WERI-Rb-1 (cell line): ENCODE measurements around the gene PLEKHG4B.

Experiments
- DNase-seq: peaks from one replicate; pipeline ENCODE4 v3.0.0-alpha.2; 2020
- H3K27ac ChIP-seq: fragments of 250-450 bp; sonication (Bioruptor Pico); 2 replicates; pipeline ENCODE4 v1.5.1; 2020; ENCODE audit warnings: mild to moderate bottlenecking, moderate library complexity
- H3K27me3 ChIP-seq: fragments of 250-450 bp; sonication (Bioruptor Pico); 2 replicates; pipeline ENCODE4 v1.5.1; 2021; ENCODE audit warnings: mild to moderate bottlenecking, low read depth, moderate library complexity; ENCODE audit not compliant: insufficient read depth, severe bottlenecking
- H3K36me3 ChIP-seq: fragments of 250-450 bp; sonication (Bioruptor Pico); 2 replicates; pipeline ENCODE4 v1.5.1; 2020; ENCODE audit warnings: mild to moderate bottlenecking, moderate library complexity
- H3K4me3 ChIP-seq: 2 replicates; pipeline ENCODE4 v1.5.1; 2011; ENCODE audit warnings: low read depth, mild to moderate bottlenecking, control low read depth, low read length
- H3K9me3 ChIP-seq: fragments of 250-450 bp; sonication (Bioruptor Pico); 2 replicates; pipeline ENCODE4 v1.5.1; 2021; ENCODE audit warnings: mild to moderate bottlenecking, moderate library complexity; ENCODE audit not compliant: severe bottlenecking
- TF ChIP-seq, protein P1 (sequence below): IDR thresholded peaks from 2 replicates; pipeline ENCODE4 v1.5.1; 2011; ENCODE audit warnings: low read depth, mild to moderate bottlenecking, control low read depth, inconsistent platforms, low read length

PLEKHG4B gene

GRCh38 chr5:75331-76320, 16.3 kb upstream of the PLEKHG4B start:
- Histone ChIP-seq H3K9me3 (no peaks in the 10 kb centered on the region), H3K4me3 (no peak overlapping the region), H3K36me3 (no peaks in the 10 kb centered on the region), H3K27me3 (peaks cover 76% of the 10 kb centered on the region), H3K27ac (no peak overlapping the region)
- DNase-seq, result no peak
- TF ChIP-seq, protein P1, sequence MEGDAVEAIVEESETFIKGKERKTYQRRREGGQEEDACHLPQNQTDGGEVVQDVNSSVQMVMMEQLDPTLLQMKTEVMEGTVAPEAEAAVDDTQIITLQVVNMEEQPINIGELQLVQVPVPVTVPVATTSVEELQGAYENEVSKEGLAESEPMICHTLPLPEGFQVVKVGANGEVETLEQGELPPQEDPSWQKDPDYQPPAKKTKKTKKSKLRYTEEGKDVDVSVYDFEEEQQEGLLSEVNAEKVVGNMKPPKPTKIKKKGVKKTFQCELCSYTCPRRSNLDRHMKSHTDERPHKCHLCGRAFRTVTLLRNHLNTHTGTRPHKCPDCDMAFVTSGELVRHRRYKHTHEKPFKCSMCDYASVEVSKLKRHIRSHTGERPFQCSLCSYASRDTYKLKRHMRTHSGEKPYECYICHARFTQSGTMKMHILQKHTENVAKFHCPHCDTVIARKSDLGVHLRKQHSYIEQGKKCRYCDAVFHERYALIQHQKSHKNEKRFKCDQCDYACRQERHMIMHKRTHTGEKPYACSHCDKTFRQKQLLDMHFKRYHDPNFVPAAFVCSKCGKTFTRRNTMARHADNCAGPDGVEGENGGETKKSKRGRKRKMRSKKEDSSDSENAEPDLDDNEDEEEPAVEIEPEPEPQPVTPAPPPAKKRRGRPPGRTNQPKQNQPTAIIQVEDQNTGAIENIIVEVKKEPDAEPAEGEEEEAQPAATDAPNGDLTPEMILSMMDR, result no peak

- Histone ChIP-seq H3K9me3 (no peaks in the 10 kb centered on the region), H3K36me3 (no peaks in the 10 kb centered on the region), H3K27ac (no peak overlapping the region), H3K27me3 (peaks cover 80% of the 10 kb centered on the region), H3K4me3 (no peak overlapping the region)
- no peak for DNase-seq
- TF ChIP-seq, protein P1, result no peak
These were observed 15.4 kb upstream of the PLEKHG4B start for GRCh38 chr5:76358-77169.

GRCh38 chr5:77170-77501, 14.8 kb upstream of the PLEKHG4B start:
- no peak for DNase-seq
- Histone ChIP-seq H3K4me3 (no peak overlapping the region), H3K9me3 (no peaks in the 10 kb centered on the region), H3K36me3 (no peaks in the 10 kb centered on the region), H3K27ac (no peak overlapping the region), H3K27me3 (peaks cover 82% of the 10 kb centered on the region)
- TF ChIP-seq, protein P1, result no peak

- H3K36me3 ChIP-seq, result no peaks in the 10 kb centered on the region
- TF ChIP-seq, protein P1, result no peak
- DNase-seq, result no peak
- H3K27ac ChIP-seq, result no peak overlapping the region
- no peak overlapping the region for H3K4me3 ChIP-seq
- peaks cover 83% of the 10 kb centered on the region for H3K27me3 ChIP-seq
- no peaks in the 10 kb centered on the region for H3K9me3 ChIP-seq
These were observed 14.4 kb upstream of the PLEKHG4B start for GRCh38 chr5:77546-77945.

DNA sequence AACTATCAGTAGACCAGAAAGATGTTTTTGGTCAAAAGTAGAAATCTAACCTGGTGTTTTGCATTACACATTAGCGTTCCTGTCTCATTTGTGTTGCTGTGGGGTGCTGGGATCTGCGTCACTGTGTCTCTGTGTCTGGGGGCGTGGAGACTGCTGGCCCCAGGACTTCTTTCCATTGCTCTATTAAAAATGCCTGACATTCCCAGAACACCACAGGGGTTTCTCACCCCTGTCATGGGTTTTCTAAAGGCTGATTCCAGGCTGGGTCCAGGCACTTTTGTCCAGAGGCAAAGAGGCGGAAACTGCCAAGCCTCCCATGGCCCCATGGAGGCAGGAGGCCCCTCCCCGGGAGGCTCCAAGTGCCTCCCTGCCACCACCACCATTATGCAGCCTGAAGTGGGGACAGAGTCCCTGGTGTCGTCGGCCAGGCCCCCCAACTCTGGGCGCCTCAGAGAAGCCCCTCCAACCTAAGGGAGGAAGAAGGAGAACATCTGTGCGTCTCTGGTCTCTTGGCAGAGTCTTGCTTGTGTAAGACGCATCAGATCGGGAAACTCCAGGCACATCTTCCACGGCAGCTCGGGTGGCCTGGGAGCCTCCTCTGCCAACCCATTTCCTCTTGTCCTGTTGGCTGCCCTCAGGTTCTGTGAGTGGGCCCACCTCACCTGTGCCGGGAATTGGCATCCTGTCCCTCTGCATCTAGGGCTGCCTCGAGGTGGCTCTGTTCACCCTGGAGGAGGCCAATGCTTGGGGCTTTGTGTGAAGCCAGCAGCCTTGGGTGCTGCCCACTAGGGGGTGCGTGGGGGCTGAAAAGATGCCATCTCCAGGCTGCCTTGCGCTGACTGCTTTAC, 13.8 kb upstream of the PLEKHG4B start:
- DNase-seq, result peak; percentile 83
- Histone ChIP-seq H3K27me3 (peaks cover 88% of the 10 kb centered on the region), H3K36me3 (no peaks in the 10 kb centered on the region), H3K4me3 (no peak overlapping the region), H3K27ac (no peak overlapping the region), H3K9me3 (no peaks in the 10 kb centered on the region)
- TF ChIP-seq, protein P1, result peak; percentile 97
